Skeletal muscle tissue (tissue), 4 donors: ENCODE data around the gene LLCFC1. TPM values are rescaled to one million over a fixed set of nuclear protein-coding genes. Genes with fewer than 3 reads are reported as not detected.

Experiments
- H3K27ac ChIP-seq: one replicate; pipeline ENCODE4 v1.7.0; 2013; ENCODE audit warnings: mild to moderate bottlenecking, low read depth, low read length, inconsistent platforms
- H3K27me3 ChIP-seq, 3 donors: one replicate each; pipeline ENCODE4 v1.7.0; 2013; ENCODE audit warnings: low read length in 3 of 3; ENCODE audit not compliant: control insufficient read depth in 3 of 3, insufficient read depth in 3 of 3
- H3K36me3 ChIP-seq, 3 donors: one replicate each; pipeline ENCODE4 v1.7.0; 2013; ENCODE audit warnings: low read length in 3 of 3; ENCODE audit not compliant: control insufficient read depth in 3 of 3, insufficient read depth in 3 of 3
- H3K4me1 ChIP-seq, 3 donors: one replicate each; pipeline ENCODE4 v1.7.0; 2013; ENCODE audit warnings: low read length in 3 of 3, mild to moderate bottlenecking in 3 of 3; ENCODE audit not compliant: control insufficient read depth in 3 of 3, insufficient read depth in 3 of 3
- H3K4me3 ChIP-seq, 3 donors: one replicate each; pipeline ENCODE4 v1.7.0; 2013; ENCODE audit warnings: low read length in 3 of 3
- H3K9ac ChIP-seq, 3 donors: one replicate each; pipeline ENCODE4 v1.7.0; 2013; ENCODE audit warnings: low read length in 3 of 3, mild to moderate bottlenecking in 3 of 3, moderate library complexity in 2 of 3, low read depth in 1 of 3
- H3K9me3 ChIP-seq, 3 donors: one replicate each; pipeline ENCODE4 v1.7.0; 2013; ENCODE audit warnings: low read length in 3 of 3; ENCODE audit not compliant: control insufficient read depth in 3 of 3
- total RNA-seq: library from RNA; depleted of rRNA; stranded (reverse); fragments of >200 nt; gene quantifications from one replicate; pipeline ENCODE4 v1.2.3, GENCODE V29; 2014
- donor health status: Osteomylitis.

The LLCFC1 gene
- total RNA-seq, 1 donor from 2014 or later, result not detected

- no peaks in the 10 kb centered on the region for H3K36me3 ChIP-seq
- H3K4me3 ChIP-seq, result no peak overlapping the region
- H3K27me3 ChIP-seq, result no peaks in the 10 kb centered on the region
- H3K9me3 ChIP-seq, result no peaks in the 10 kb centered on the region
- H3K9ac ChIP-seq, result no peak overlapping the region
- H3K4me1 ChIP-seq, result no peaks in the 10 kb centered on the region
- no peak overlapping the region for H3K27ac ChIP-seq
Observed at GRCh38 chr7:142910031-142910433, 29.3 kb upstream of the LLCFC1 start.

GRCh38 chr7:142910481-142910880 lies 28.8 kb upstream of the LLCFC1 start:
- H3K27me3 ChIP-seq, result no peaks in the 10 kb centered on the region
- H3K9me3 ChIP-seq, result no peaks in the 10 kb centered on the region
- no peak overlapping the region for H3K27ac ChIP-seq

GRCh38 chr7:142913051-142913450 lies 26.2 kb upstream of the LLCFC1 start:
- no peaks in the 10 kb centered on the region for H3K4me1 ChIP-seq
- no peaks in the 10 kb centered on the region for H3K36me3 ChIP-seq
- no peak overlapping the region for H3K27ac ChIP-seq
- no peak overlapping the region for H3K9ac ChIP-seq
- no peak overlapping the region for H3K4me3 ChIP-seq
- H3K9me3 ChIP-seq, result no peaks in the 10 kb centered on the region
- peaks cover 0 to 2% (median 2%) of the 10 kb centered on the region in 3 donors for H3K27me3 ChIP-seq

More at GRCh38 chr7:142910481-142910880, 28.8 kb upstream of the LLCFC1 start:
- H3K4me3 ChIP-seq, result no peak overlapping the region
- no peaks in the 10 kb centered on the region for H3K4me1 ChIP-seq
- H3K9ac ChIP-seq, result no peak overlapping the region
- H3K36me3 ChIP-seq, result no peaks in the 10 kb centered on the region

GRCh38 chr7:142913566-142913965 lies 25.7 kb upstream of the LLCFC1 start:
- H3K4me1 ChIP-seq, result no peaks in the 10 kb centered on the region
- no peaks in the 10 kb centered on the region for H3K9me3 ChIP-seq
- H3K9ac ChIP-seq, result no peak overlapping the region
- H3K27ac ChIP-seq, result no peak overlapping the region
- no peaks in the 10 kb centered on the region for H3K36me3 ChIP-seq
- peaks cover 0 to 2% (median 2%) of the 10 kb centered on the region in 3 donors for H3K27me3 ChIP-seq
- H3K4me3 ChIP-seq, result no peak overlapping the region

GRCh38 chr7:142914121-142914520 lies 25.2 kb upstream of the LLCFC1 start:
- H3K27me3 ChIP-seq, result peaks cover 0 to 2% (median 2%) of the 10 kb centered on the region in 3 donors
- H3K36me3 ChIP-seq, result no peaks in the 10 kb centered on the region
- H3K9ac ChIP-seq, result no peak overlapping the region
- no peaks in the 10 kb centered on the region for H3K4me1 ChIP-seq
- H3K27ac ChIP-seq, result no peak overlapping the region
- no peak overlapping the region for H3K4me3 ChIP-seq
- H3K9me3 ChIP-seq, result no peaks in the 10 kb centered on the region

GRCh38 chr7:142915315-142915714 lies 24.0 kb upstream of the LLCFC1 start:
- no peak overlapping the region for H3K27ac ChIP-seq
- H3K27me3 ChIP-seq, result peaks cover 0 to 2% (median 2%) of the 10 kb centered on the region in 3 donors
- H3K9me3 ChIP-seq, result no peaks in the 10 kb centered on the region
- H3K36me3 ChIP-seq, result no peaks in the 10 kb centered on the region
- no peaks in the 10 kb centered on the region for H3K4me1 ChIP-seq
- H3K4me3 ChIP-seq, result no peak overlapping the region
- no peak overlapping the region for H3K9ac ChIP-seq

- no peaks in the 10 kb centered on the region for H3K4me1 ChIP-seq
- H3K36me3 ChIP-seq, result no peaks in the 10 kb centered on the region
- no peaks in the 10 kb centered on the region for H3K9me3 ChIP-seq
- H3K4me3 ChIP-seq, result no peak overlapping the region
- no peak overlapping the region for H3K9ac ChIP-seq
- peaks cover 0 to 2% (median 2%) of the 10 kb centered on the region in 3 donors for H3K27me3 ChIP-seq
- no peak overlapping the region for H3K27ac ChIP-seq
Observed at GRCh38 chr7:142916508-142916907, 22.8 kb upstream of the LLCFC1 start.

- Histone ChIP-seq H3K4me1 (no peaks in the 10 kb centered on the region), H3K9ac (no peak overlapping the region), H3K9me3 (no peaks in the 10 kb centered on the region), H3K4me3 (no peak overlapping the region), H3K27ac (no peak overlapping the region), H3K36me3 (no peaks in the 10 kb centered on the region), H3K27me3 (peaks cover 0 to 2% (median 2%) of the 10 kb centered on the region in 3 donors)
Observed at GRCh38 chr7:142917447-142917846, 21.8 kb upstream of the LLCFC1 start.

GRCh38 chr7:142918901-142919300 lies 20.4 kb upstream of the LLCFC1 start:
- Histone ChIP-seq H3K4me3 (no peak overlapping the region), H3K27ac (no peak overlapping the region), H3K36me3 (no peaks in the 10 kb centered on the region), H3K4me1 (no peaks in the 10 kb centered on the region), H3K27me3 (peaks cover 0 to 2% (median 2%) of the 10 kb centered on the region in 3 donors), H3K9me3 (no peaks in the 10 kb centered on the region), H3K9ac (no peak overlapping the region)

GRCh38 chr7:142919656-142920055 lies 19.6 kb upstream of the LLCFC1 start:
- Histone ChIP-seq H3K4me1 (no peaks in the 10 kb centered on the region), H3K9me3 (no peaks in the 10 kb centered on the region), H3K27me3 (peaks cover 0 to 2% (median 2%) of the 10 kb centered on the region in 3 donors), H3K9ac (no peak overlapping the region), H3K4me3 (no peak overlapping the region), H3K27ac (no peak overlapping the region), H3K36me3 (no peaks in the 10 kb centered on the region)

- Histone ChIP-seq H3K4me1 (no peaks in the 10 kb centered on the region), H3K9ac (no peak overlapping the region), H3K4me3 (no peak overlapping the region), H3K27ac (no peak overlapping the region), H3K36me3 (no peaks in the 10 kb centered on the region), H3K27me3 (peaks cover 0 to 3% (median 0%) of the 10 kb centered on the region in 3 donors), H3K9me3 (no peaks in the 10 kb centered on the region)
Observed at GRCh38 chr7:142923391-142923790, 15.9 kb upstream of the LLCFC1 start.
